HG02885 (cell line): ENCODE results near the gene ADGB.
"Not testable (repeated sequence)": the region's sequence is repeated elsewhere in the genome, so short reads cannot be mapped to it uniquely, and the experiment has no call there.

Experiments
- ATAC-seq: cut with Tn5 transposase; IDR thresholded peaks from one replicate; pipeline ENCODE4 v1.9.1; 2021; ENCODE audit warnings: mild to moderate bottlenecking; ENCODE audit not compliant: unreplicated experiment, poor library complexity

Gene ADGB

DNA sequence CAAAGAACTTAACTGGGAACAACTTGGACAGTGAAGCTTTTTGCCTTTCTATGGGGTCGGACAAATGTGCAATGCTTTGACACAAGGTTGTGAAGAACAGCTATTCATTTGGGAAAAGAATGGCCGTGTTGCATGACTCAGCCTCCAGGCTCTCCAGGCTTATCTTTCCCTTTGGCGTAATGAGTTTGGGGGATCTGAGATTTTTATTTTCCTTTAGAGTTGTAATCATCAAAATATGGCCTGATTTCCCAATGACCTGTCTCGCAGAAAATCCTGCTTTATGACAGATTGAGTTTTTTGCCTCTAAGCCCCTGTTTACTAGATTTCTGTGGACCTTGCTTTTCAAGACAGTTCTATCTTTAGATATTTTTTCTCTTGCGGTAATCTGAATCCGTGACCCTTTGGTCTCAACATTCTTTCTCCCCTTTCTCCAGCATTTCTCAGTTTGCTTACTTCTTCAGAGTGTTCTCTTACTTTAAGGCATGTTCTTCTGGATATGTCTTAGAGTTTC lies 214.1 kb downstream of the ADGB start:
- ATAC-seq = not testable (repeated sequence)

DNA sequence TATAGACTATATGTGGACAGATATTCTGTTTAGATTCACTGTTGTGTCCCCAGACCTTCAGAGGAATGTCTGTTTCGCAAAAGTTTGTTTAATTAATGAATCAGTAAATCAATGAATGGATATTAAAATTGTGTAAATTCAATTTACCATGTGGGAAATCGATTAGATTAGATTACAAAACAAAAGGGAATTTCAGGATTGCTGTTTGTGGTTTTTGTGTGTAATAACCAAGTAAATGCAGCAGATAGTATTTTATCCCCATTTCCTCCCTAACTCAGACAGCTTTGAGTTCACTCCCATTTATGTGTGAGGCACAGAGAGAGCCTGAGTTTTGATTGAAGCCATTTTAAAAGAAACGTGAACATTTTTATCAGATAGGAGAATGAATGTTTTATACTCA lies 214.8 kb downstream of the ADGB start:
- ATAC-seq = no peak

DNA sequence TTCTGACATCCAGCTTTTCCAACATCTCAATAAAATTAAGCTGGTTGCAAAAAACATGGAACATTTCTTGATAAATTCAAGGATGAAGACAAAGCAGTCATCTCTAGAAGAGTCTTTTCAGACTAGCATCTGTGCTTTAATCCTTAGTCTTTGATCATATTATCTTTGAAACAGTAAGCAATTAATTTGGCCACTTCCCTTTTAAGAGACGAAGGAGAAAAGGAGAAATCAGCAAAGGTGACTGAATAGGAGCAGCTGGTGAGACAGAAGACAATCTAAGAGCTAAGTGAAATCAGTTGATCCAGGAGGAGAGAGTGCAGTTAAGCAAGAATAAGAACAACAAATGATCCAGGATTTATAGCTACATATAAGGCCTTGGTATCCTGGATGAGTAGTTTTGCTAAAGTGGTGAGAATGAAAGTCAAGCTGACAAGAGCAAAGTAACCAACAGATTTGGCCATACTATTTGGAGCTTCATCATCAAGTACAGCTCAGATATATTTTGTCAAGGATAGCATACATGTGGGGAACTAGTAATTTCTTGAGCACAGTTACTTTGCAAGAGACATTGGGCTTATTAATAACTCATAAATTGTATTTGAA lies 215.5 kb downstream of the ADGB start:
- ATAC-seq = no peak

DNA sequence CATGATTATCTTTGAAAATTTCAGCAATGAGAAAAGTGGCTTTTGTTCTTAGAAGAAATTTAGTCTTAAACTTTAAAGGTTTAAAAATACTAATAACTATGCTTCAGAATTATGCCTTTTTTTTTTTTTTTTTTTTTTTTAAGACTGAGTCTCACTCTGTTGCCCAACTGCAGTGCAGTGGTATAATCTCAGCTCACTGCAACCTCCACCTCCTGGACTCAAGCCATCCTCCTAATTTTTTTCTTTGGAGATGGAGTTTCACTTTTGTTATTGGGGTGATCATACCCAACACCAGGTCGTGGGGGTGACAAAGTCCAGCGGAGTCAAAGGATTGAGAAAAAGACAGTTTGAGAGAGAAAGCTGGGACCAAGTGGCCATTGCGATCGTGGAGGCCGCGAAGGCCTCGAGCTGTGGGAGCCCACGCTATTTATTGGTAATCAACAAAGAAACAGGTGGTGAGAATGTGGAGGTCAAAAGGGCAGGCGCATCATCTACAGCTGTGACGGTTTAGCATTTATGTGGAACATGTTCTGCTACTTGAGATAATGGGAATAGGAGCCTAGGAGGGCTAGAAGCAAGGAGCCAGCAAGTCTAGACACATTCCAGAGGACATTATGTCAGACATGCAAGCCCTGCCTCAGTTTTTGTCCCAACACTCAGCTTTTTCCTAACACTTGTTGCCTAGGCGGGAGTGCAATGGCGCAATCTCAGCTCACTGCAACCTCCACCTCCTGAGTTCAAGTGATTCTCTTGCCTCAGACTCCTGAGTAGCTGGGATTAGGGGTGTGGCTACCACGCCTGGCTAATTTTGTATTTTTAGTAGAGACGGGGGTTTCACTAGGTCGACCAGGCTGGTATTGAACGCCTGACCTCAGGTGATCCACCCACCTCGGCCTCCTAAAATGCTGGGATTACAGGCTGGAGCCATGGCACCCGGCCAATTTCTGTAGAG lies 217.0 kb downstream of the ADGB start:
- ATAC-seq = not testable (repeated sequence)

DNA sequence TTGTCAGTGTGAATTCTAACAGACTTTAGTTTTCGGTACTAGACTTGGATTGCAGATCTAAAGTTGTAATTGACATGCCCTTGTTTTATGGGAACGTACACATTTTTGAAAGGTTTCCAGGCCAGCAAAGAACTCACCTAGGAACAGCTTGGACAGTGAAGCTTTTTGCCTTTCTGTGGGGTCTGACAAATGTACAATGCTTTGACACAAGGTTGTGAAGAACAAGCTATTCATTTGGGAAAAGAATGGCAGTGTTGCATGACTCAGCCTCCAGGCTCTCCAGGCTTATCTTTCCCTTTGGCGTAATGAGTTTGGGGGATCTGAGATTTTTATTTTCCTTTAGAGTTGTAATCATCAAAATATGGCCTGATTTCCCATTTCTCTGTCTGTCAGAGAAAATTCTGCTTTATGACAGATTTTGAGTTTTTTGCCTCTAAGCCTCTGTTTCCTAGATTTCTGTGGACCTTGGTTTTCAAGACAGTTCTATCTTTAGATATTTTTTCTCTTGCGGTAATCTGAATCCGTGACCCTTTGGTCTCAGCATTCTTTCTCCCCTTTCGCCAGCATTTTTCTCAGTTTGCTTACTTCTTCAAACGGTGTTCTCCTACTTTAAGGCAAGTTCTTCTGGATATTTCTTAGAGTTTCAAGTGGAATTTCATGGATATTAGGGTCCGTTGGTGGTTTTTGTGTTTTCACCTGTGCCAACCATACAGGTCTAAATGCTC lies 221.0 kb downstream of the ADGB start:
- no peak for ATAC-seq

DNA sequence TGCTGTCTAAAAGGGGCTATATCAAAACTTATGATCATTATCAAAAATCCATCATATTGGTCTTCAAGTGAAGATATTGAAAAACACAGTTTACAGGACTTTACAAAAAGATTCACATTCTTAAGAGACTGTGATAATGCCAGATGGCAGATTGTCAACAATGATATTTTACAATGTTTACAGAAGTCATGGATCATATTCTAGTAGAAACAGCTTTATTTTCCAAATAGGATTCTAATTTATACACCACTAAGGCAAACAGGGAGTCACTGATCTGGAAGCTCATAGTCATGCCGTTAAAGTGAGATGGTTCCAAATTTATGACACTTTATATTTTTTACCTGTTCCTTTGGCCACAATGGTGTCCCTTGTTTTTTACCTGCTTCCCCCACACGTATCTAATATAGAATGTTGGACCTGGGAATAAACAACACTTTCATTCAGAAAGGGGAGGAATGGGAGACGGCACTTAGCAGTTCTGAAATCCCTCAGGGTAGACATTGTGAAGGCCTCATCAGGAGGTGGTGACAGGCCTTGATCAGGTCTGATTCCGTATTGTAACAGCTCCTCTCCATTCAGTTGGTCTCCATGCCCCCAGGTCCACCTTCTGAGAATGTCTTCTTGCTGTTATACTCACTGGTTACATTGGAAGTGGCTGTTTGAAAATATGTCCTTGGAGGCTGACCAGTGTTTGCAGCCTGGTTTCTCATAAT lies 228.6 kb downstream of the ADGB start:
- ATAC-seq = no peak

DNA sequence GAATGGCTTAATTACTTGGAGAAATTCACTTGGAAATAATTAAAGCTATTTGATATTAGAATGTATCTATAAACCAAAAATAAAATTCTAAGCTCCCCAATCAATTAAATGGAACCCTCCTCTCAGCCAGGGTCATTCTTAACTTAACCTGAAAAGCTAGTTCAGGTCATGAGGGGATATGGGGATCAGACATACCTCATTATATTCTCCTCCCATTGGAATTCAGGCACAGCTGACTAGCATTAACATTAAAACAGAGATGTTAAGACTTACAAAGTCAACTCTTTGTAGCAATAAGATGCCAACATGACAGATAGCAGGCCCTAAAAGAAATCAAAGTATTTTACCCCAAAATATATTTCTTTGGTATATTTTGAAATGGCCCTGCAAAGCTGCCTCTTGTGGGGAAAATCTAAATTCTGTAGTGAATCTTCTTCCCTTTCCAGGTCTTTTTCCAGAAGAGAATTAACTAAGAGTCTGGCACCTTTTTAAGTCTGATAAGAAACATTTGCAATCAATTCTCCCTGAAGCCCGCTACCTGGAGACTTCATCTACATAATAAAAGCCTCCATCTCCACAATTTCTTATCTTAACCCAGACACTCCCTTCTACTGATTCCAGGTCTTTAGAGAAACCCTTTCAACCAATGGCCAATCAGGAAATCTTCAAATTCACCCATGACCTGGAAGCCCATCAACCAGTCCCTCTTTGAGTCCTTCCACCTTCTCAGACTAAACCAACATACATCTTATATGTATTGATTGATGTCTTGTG lies 231.2 kb downstream of the ADGB start:
- ATAC-seq = no peak

DNA sequence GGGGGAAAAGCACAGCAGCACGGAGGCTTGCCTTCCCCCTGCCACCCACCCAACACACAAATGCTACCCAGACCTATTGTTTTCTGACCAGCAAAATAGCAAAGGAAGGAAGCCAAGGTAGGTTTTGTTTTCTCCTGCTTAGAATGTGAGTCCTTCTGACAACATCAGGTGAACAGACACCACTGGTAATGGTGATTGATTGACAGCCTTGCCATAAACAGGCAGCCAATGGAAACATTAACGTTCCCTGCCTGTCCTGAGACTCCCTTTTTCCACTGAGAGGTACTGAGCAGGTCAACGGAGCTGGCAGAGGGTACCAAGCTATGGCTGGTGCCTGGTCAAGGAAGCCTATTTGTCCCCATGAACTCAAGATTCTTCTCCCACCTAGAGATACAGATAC lies 234.4 kb downstream of the ADGB start:
- no peak for ATAC-seq

DNA sequence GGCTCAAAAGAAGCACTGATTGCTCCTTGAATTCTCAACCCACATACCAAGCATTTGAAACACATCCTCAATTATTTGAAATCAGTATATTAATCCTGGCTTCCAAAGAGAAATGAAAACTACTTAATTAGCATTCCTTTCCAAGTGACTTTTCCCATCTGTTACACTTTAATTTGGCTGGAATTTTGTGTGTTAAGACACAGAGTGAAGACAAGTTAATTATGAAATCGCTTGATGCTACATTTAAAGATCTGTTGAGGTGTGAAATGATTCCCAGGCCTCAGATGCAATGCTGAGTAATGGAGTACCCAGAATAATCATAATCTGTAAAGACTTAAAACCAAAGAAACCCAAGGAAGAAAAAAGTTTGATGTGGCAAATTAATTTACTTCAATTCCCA lies 241.4 kb downstream of the ADGB start:
- ATAC-seq = no peak

DNA sequence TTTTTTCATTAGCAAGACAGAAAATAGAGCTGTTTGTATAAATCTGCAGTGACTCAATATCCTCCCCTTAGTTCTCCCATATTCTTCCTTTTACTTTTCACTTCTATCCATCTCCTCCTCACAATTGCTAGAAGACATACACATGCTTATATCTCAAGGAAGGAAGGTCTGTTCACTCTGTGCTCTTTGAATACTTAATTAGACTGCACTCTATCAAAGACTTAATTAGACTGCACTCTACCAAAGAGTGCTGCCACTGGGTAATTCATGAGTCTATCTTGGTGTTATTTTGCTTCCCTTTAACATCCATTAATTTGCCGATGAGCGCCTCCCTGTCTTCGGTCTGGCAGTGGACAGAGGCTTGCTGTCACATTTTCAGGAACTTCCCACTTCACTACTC lies 241.9 kb downstream of the ADGB start:
- ATAC-seq = no peak

DNA sequence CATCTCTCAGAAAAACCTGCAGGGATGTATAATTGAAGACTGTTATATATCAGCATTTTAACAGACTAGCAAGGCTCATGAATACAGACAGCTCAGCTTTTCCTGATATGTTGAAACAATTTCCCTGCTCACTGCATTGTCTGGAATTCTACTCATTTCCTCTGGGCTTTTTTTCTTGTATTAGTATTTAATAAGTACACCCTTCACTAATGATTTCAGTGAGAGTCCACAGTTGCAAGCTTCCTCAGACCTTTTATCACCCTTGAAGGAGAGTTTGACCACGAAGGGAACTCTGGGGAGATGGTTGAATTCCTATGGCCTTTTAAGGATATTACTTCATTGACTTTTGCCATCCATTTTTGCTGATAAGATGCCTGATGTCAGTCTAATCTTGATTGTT lies 248.7 kb downstream of the ADGB start:
- no peak for ATAC-seq

DNA sequence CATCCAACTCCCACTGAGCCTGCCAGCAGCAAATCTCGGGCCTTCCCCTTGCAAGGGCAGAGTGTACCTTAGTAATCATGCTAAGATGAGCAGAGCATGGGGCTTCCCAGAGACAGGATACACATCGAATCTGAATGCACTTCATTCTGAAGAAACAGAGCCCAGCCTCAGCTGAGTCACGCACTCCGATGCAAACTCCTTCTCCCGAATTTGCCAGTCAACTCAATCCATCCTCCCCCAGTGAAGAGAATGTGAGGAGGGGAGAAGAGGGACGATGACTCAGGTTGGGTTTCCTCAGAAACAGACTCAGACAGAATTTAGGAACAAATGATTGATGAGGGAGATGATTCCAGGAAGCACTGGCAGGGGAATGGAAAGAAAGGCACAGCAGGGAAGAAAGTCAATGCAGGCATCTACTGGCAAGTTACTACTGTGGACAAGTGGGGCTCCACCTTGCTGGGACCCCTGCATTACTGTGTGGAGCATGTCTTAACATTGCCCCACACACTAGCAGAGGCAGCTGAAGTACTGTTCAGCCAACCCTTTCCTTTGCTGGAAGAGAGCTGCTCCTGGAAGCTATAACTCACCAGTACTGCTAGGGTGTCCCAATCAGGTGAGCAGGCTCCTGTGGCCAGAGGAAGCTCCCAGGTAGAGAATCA lies 251.6 kb downstream of the ADGB start:
- ATAC-seq = peak; percentile 43

DNA sequence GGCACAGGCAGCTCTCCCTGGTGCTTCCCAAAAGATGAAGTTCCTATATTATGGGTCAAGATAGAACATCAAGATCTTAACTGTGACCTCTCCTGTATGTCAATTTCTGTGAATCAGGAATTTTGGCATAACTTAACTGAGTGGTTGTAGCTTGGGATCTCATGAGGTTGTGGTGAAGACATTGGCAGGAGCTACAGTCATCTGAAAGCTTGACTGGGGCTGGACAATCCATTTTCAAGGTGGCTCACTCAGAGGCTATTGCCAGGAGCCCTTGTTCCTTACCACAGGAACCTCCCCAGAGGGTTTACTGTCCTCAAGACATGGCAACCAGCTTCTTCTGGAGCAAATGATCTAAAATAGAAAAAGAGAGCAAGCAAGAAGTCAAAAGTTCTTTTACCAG lies 252.2 kb downstream of the ADGB start:
- no peak for ATAC-seq

DNA sequence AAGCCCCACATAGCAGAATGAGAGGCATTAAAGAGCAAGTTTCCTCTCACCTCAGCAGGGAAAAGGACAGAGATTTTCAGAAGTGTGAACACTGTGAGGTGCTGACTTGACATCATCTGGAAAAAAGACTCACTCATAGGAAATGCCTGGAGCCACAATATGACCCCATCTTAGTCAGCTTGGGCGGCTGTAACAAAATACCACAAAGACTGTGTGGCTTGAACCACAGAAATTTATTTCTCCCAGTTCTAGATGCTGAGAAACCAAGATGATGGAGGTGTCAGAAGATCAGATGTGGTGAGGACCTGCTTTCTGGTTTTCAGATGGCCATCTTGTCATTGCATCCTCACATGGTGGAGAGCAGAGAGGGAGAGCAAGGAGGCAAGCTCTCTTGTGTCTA lies 253.1 kb downstream of the ADGB start:
- ATAC-seq = no peak

DNA sequence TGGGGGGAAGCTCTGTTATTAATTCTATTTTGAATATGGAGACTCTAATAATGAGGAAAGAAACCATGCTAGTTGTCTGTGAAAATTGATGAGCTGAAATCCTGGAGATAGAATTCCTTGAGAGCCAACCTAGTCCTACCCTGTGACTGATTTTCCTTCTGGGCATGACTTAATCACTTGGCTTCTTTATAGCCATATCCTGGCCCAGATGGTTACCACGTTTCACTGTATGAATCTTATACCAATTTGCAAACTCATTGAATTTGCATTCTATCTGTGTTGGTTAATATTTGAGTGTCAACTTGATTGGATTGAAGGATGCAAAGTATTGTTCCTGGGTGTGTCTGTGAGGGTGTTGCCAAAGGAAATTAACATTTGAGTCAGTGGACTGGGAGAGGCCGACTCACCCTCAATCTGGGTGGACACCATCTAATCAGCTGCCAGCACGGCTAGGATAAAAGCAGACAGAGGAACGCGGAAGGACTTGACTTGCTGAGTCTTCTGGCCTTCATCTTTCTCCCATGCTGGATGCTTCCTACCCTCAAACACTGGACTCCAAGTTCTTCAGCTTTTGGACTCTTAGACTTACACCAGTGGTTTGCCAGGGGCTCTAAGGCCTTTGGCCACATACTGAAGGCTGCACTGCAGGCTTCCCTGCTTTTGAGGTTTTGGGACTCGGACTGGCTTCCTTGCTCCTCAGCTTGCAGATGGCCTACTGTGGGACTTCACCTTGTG lies 255.9 kb downstream of the ADGB start:
- ATAC-seq = not testable (repeated sequence)

DNA sequence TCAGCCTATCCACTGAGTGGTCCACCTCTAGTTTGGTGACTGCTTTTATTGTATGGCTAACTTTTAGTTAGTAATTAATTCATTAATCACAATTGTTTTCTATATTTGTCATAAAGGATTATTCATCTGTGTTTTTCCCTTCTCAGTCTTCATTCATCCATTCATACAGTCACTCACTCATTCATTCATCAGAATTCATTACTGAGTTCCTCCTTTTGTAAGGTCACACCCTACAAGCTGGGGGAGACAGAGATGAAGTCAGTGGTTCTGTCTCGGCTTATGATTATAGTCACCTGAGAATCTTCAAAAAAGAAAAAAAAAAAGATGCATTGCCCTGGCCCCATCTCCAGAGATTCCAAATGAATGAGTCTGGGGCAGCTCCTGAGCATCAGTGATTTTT lies 257.1 kb downstream of the ADGB start:
- no peak for ATAC-seq

DNA sequence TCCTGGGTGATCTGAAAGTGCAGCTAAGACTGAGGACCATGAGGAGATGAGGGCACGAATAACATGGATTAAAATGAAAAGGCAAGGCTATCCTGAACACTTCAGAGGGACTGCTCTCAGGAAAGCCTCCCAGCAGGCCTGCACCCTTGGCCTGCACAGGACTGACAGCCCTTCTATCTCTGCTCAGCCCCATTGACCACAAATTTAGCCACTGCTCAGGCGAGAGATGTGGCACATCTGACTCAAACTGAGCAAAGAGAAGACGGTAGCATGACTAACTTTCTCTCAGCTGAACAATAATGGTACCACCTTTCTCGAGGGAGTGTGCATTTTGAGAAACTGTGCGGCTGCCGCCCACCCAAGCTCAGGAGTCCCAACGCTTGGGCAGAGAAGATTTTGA lies 257.5 kb downstream of the ADGB start:
- peak; percentile 63 for ATAC-seq

DNA sequence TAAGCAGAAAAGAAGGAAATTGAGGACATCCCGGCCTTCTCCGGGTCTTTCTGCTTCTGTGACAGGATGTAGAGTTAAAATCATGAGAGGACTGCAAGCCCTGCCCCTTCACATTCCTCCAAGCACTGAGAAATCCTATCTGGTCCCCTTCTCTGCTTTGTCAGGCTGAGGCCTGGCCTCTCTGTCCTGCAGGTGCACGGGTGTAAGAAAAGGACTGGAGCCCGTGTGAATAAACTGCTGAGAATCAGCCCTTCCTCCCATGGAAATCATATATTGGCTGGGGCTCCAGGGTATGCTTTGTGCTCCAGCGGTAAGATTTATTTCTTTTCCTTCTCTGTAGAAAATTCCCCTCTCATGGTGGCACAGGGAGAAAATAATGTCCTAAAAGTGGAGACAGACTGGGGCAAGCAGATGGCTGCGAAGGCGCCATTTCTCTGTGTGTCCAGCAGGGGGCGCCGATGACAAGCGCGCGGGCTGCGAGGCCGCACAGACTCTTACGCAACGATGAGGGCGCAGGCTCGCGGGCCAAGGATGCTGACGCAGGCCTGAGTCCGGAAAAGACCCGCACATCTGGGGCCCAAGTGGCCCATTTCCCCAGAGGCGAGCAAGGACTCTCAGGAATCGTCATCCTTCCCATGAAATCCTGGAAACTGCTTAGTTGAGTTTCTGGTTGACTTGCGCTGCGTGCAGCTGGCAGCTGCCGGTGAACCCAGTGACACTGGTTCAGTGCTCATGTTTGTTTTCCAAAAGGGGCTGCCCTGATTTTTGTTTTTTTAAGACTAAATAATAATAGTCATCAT lies 258.6 kb downstream of the ADGB start:
- ATAC-seq = peak; percentile 92
